GM19452 (cell line): ENCODE data around the gene CUZD1.

Experiments used
- ATAC-seq: cut with Tn5 transposase; IDR thresholded peaks from one replicate; pipeline ENCODE4 v1.9.1; 2021; ENCODE audit not compliant: unreplicated experiment

The CUZD1 gene

GRCh38 chr10:122821808-122822207 is 23.8 kb downstream of the CUZD1 start:
- no peak for ATAC-seq

GRCh38 chr10:122815458-122815857 is 30.2 kb downstream of the CUZD1 start:
- ATAC-seq, result no peak

- no peak for ATAC-seq
Observed at GRCh38 chr10:122814493-122814892, 31.2 kb downstream of the CUZD1 start.

GRCh38 chr10:122812751-122813150 is 32.9 kb downstream of the CUZD1 start:
- ATAC-seq, result no peak

GRCh38 chr10:122802282-122802681 is 43.4 kb downstream of the CUZD1 start:
- no peak for ATAC-seq

GRCh38 chr10:122798704-122799231 is 46.9 kb downstream of the CUZD1 start:
- ATAC-seq, result no peak

- no peak for ATAC-seq
Observed at GRCh38 chr10:122796796-122797195, 48.9 kb downstream of the CUZD1 start.

- no peak for ATAC-seq
Observed at GRCh38 chr10:122795924-122796323, 49.7 kb downstream of the CUZD1 start.

GRCh38 chr10:122786269-122786668 is 59.4 kb downstream of the CUZD1 start:
- ATAC-seq, result no peak

GRCh38 chr10:122782911-122783310 is 62.7 kb downstream of the CUZD1 start:
- ATAC-seq, result no peak
